HG03025 (cell line): ENCODE measurements around the gene ATP6V0E1.
A peak's percentile ranks its signal among the peaks of the same experiment; 100 is the strongest.
"Not testable (repeated sequence)": the region's sequence is repeated elsewhere in the genome, so short reads cannot be mapped to it uniquely, and the experiment has no call there.

Experiments used
- ATAC-seq: cut with Tn5 transposase; IDR thresholded peaks from one replicate; pipeline ENCODE4 v1.9.1; 2021; ENCODE audit warnings: mild to moderate bottlenecking, moderate library complexity; ENCODE audit not compliant: unreplicated experiment, low FRiP score

ATP6V0E1 gene

DNA sequence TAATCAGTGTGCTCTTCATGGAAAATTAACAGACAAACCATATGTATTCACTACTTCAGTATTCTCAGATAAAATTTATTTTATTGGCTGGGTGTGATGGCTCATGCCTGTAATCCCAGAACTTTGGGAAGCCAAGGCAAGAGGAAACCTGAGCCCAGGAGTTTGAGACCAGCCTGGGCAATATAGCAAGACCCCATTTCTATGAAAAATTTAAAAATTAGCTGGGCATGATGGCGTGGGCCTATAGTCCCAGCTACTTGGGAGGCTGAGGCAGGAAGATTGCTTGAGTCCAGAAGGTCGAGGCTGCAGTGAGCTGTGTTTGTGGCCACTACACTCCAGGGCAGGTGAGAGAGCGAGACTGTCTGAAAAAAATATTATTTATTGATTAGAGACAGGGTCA is 49.2 kb downstream of the ATP6V0E1 start:
- ATAC-seq: no peak

DNA sequence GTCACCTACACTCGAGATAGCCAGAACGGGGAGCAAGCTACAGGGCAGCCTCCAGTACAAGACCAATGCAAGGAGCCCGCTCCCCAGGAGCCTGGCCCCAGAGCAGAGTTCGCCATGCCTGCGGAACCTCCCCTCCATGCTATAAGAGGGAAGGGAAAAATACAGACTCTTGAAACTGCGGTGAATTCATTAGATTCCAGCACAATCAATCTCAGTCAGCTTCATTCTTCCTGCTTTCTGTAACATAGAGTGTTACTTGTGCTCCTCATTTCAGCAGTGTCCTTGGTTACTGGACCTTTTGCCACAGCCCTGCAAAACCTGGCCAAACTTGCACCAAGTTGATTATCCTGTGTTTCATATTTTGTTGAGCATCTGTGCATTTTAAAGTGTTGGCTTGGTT is 50.4 kb downstream of the ATP6V0E1 start:
- no peak for ATAC-seq

DNA sequence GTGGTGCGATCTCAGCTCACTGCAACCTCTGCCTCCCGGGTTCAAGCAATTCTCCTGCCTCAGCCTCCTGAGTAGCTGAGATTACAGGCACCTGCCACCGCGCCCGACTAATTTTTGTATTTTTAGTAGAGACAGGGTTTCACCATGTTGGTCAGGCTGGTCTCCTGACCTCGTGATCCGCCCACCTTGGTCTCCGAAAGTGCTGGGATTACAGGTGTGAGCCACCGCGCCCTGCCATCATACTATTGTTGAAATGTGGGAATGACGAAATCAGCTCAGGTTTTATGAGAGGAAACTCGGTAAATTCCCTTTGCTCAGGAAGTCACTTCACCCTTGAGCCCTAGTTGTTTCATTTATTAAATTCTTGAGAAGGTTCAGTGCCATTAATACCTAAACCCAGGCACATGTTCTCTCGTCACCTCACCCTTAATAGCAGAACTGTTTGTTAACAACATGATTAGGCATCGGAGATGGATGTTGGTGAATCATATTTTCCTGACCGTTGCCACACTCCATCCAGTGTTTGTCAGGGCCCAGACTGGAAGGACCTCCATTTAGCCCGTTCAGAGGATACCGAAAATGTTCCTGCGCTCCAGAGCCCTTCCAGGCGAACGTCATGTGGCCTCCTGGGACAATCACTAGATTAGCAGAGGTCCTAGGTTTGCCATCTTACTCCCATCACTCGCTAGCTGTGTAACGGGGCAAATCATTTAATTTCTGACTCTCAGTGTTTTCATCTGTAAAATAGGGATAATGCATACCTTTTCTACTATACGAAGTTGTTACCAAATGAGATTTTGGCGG is 52.5 kb downstream of the ATP6V0E1 start:
- ATAC-seq: peak; percentile 39

DNA sequence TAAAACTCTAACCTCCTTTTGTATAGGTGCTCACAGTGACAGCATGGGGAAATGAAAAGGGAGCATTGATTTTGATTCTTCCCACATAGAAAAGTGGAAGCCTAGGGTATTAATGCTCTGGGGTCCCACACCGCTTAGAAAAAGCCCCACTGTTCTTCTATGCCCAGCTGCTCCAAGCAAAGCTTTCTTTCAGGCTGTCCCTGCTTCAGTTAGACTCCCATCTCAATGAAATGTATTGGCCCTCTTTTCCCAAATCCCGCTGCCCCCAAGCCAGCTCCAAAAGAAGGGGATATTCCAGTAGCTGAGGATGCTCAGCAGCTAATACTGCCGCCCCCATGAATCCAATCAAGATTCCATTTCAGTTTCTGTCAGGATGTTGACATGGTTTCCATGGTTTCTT is 55.6 kb downstream of the ATP6V0E1 start:
- ATAC-seq: no peak

DNA sequence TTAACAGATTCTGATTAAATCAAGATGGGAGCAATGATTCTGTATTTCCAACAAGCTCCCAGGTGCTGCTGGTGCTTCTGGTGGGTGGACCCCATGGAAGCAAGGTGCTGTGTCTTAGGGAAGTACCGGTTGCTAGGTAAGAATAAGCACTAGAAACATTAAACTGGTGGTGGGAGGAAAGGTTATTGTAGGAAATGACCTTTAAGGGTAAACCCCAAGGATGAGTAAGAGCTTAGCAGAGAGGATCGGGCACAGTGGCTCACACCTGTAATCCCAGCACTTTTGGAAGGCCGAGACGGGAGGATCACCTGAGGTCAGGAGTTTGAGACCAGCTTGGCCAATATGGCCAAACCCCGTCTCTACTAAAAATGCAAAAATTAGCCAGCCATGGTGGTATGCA is 56.4 kb downstream of the ATP6V0E1 start:
- ATAC-seq: no peak

DNA sequence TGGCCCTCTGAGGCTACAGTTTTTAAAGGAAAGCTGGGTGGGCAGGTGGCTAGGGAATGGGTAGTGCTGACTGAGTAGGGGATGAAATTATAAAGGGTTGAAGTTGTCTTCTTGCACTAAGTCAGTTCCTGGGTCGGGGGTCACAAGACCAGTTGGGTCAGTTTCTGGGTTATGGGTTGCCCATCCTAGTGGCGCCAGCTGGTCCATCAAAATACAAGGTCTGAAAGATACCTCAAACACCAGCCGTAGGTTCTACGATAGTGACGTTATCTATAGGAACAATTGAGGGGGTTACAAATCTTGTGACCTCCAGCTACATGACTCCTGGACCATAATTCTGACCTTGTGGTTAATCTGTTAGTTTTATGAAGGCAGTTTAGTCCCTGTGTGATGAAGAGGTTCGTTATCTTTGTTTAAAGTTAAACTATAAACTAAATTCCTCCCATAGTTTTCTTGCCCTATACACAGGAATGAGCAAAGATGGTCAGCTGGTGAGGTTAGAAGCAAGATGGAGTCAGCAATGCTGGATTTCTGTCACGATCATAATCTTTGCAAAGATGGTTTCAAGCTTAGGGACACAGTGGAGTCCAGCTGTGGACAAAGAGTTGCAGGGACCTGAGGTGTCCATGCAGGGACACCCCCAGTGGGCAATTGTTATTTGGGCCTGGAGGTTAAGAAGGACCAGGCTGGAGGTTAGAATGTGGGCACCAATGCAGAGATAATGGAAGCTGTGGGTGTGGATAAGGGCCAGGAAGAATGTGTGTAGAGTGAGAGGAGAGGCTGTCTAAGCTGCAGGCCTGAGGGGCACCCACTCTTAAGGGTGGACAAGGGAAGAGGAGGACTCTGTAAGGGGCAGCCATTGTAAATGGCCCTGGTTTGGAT is 58.6 kb downstream of the ATP6V0E1 start:
- no peak for ATAC-seq

DNA sequence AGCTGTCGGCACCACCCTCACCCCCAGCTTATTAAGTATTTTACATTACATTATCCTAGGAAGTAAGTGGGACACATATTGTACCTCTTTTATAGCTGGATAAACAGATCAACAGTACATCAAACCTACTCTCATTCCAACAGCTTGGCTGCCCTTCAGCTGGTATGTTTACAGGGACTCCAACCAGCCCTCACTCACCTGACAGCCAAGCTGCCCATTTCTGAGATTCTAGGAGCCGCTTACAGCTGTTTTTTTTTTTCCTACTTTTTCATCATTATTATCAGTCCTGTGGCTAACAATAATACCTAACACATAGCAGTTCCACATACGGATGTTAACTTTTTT is 59.2 kb downstream of the ATP6V0E1 start:
- ATAC-seq: no peak

DNA sequence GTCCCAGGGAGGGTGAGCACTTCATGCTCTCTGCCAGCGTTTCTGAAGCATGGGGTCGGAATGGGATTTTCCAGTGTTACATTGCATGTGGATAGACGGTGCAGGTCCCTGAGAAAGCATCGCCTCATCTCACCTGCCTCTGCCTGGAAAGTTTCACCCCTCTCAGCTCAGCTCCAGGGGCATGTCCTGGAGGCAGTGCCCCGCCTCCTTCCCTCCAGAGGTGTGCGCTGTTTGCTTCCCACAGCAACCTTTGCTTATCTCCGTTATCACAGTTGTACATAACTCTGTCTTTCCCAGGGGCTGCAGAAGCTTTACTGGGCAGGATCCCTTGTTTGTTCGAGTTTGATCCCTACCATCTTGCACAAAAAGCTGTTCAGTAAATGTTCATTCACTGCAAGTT is 61.9 kb downstream of the ATP6V0E1 start:
- ATAC-seq: no peak

DNA sequence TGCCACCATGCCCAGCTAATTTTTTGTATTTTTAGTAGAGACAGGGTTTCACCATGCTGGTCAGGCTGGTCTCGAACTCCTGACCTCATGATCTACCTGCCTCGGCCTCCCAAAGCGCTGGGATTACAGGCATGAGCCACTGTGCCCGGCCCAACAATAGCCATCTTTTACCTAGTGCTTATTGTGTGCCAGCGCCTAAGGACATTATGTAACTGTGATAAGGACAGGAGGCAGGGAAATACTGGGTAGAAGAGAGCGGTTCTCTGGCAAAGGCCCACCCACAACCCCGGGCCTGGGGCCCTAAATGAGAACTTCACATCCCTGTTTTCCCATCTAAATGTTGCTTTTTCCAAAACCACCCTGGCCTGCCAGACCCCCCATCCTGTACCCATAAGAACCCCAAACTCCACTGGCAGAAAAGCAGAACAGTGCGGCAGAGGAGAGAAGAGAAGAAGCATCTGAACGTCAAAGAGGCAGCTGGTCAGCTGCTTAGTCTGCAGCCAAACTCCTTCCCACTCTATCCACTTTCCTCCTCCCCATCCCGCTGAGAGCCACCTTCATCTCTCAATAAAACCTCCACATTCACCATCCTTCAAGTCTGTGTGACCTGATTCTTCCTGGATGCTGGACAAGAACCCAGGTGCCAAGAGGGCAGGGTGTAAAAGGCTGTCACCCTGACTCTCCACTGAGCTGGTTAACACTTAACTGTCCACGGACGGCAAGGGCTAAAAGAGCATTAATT is 63.7 kb downstream of the ATP6V0E1 start:
- ATAC-seq: not testable (repeated sequence)

DNA sequence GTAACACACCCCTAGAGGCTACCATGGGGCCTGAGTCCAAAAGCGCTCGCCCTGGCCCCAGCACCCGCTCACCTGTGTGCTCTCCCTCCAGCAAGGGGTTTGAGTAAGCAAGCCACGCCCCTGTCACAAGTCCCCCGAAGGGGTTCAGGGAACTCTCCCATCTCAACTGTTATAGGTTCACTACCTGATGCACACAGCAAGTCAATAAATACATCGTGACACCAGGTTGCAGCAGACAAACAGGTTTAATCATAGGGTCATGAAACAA is 64.2 kb downstream of the ATP6V0E1 start:
- ATAC-seq: no peak

DNA sequence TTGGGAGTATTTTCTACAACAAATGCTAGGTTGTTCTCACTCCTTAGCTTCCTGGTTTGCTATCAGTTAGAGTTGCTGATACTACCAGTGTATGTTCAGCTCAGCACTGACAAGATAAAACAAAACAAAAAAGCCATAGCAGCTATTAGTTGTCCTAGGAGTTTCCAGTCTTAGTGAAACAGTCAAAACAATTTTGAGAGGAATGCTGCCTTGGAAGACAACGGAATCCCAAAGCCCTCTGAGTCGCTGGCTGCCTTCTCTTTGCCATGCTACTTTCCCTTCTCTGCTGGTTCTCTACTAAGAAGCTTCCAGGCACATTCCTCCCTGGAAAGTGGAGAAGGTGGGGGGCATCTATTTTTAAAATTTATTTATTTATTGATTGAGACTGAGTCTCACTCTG is 67.2 kb downstream of the ATP6V0E1 start:
- ATAC-seq: no peak

DNA sequence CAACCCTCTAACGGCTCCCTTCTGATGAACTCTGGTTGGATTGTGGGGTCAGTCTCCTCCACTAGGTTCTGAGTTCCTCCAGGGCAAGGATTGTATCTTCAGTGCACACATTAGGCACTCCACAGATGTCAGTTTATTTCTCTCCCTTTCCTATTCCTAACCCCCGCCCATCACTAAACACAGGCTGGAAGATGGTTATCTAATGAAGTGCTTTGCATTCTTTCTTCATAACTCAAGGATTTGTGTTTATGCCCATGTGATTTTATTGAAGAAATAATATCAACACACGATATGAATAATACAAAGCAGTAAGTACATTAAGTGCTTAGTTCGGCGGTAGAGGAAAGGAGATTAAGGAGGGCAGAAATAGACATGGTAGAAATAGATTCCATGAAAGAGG is 68.2 kb downstream of the ATP6V0E1 start:
- ATAC-seq: no peak

DNA sequence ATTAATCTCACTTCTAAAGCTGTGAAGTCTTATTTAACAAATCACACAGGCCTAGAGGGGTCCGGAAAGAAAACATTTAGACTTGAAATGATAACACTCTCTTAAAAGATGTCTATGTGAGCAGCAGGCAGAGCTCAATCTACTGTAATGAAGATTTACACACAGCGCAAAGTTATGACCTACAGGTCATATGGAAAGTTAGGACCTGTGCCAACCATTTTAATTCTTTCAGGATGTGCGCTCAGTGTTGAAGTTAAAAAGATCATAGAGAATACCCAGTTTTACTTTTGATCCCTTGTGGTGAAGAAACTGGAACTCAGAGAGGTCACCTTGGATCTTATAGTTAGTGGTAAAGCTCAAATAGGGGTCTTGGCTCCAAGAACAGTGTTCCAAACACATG is 69.5 kb downstream of the ATP6V0E1 start:
- no peak for ATAC-seq

DNA sequence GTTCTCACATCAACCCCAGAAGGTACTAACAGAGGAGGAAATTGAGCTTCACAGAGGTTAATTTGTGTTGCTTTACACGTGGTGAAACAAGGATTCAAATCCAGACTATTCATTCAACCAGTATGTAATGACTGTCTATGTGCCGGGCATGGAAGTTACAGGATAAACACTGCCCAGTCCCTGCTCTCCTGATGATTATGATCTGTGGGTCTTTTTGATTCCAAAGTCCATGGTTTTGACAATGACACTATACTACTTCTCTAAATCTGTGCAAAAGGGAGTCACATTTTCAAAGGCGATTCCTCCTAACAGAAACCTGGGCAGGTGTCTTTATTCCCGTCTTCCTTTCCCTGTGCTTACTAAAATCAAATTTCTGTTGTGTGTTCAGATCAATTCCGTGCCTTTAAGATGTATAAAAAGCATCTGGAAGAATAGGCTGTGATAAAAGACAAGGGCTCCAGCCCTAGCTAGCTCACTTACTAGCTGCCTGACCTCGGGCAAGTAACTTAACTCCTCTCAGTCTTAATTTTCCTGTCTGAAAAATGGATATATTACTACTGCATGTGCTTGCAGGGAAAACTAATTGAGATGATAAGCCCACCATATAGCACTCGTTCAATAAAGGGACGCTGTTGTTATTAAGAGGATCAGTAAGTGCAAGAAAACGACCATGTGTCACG is 71.6 kb downstream of the ATP6V0E1 start:
- no peak for ATAC-seq

DNA sequence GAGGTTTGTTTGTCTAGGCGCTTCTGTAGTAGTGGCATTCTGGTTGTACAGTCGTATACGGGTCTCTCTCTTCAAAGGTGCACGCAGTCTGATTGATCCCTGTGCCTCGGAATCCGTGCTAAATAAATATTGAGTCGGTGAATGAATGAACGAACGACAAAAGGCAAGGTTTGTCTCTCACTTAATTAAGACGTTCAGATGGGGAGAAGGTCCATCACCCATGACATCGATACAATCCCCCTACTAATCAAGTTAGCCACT is 72.1 kb downstream of the ATP6V0E1 start:
- ATAC-seq: peak; percentile 0

DNA sequence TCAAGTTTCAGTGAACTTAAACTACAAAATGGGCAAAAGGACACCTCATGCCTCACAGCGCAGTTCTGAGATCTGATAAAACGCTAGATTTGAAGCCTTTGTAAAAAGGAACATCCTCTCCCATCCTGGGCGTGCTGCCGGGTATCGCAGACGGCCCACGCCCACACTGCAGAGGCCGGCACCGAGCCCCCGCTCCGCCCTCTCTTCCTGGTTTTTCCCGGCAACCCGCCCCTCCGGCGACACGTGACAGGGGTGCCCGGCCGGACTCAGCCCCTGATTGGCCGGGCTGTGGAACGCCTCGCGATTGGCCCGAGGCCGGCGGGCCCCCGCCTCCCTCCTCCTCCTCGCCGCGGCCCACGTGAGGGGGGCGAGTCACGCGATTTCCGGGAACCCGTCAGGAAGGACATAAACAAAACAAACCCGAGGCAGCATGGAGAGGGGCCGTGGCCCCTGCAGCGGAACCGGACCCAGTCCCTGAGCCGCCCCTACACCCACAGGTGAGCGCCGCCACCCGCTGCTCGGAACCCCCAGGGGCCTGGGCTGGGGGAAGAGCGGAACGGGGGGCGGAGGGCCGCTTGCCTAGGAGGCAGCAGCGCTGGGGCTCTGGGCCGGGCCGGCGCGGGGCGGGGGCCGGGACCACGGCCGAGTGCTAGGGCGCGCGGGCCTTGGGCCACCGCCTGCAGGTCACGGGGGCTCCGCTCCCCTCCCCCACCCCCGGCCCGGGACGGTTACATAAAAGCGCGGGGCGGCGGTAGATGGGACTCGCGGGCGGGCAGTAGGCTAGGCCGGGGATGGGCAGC is 72.6 kb downstream of the ATP6V0E1 start, which contains the start of gene CREBRF:
CREBRF (plus strand) TSS at position 370 of the 800 bp plus-strand sequence. CDS start 24,424 bp downstream, outside the sequence.
- peak; percentile 72 for ATAC-seq

DNA sequence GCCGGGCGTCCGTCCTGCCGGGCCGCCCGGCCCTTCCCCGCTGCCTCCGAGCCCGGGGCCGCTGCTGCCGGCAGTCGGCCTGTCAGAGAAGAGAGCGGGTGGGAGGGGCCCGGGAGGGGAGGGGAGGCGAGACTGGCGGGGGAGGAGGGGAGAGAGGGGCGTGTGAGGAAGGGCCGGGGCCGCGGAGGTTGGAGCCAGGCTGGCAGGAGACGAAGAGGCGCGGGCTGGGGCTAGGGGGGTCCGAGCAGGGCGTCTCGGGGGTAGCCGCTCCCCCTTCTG is 73.2 kb downstream of the ATP6V0E1 start:
- peak; percentile 30 for ATAC-seq

DNA sequence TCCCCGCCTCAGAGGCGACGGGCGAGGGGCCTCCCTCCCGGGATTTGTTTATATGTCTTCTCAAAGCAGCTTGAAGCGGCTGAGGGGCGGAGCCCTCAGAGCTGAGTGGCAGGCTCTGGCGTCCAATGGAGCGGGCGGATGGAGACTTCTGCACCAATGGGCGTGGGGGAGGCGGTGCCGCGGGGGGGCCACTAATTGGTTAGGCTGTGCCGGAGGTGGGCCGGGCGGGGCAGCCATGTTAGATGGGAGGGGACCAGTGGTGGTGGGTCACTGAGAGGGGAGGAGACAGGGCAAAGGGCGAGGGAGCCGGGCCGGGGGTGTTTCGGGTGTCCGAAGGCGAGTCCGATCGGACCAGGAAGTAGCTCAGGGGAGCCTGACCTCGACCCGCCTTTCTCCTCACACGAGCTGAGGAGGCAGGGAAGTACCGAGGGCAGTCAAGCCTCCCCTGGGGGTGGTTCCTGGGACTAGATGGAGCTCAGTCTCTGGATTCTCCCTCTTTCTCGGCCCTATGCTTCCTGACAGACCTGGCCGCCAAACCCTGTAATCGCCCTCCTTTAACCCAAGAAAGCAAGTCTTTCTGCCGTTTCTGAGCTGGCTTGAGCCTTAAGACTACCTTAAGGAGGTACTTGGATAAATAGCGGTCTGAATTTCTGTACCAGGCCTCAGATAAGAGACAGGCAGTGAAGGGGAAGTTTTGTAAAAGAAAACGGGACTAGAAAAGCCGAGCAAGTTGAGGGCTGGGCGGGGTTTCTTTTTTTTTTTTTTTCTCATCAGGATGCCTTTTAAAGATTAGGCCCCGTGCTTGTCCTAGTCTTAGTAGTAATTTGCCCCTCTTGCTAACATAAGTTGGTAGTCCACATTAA is 73.7 kb downstream of the ATP6V0E1 start:
- ATAC-seq: peak; percentile 78

DNA sequence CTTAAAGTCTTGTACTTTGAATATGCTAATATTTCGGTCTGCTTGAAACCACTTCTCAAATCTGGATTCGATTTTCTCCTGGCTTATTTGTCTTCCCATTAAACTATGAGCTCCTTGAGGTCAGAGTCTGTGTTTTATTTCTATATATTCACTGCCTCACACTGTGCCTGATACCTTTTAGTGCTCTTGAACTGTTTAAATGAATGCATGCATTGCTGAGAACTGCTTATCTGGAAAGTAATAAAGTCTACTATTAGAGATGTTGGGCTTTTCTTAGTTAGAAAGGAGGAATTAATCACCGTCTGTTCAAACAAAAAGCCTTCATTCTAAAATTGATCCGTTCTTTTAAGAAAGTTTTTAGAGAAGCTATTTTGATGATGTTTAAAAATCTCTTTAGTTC is 78.6 kb downstream of the ATP6V0E1 start:
- no peak for ATAC-seq

DNA sequence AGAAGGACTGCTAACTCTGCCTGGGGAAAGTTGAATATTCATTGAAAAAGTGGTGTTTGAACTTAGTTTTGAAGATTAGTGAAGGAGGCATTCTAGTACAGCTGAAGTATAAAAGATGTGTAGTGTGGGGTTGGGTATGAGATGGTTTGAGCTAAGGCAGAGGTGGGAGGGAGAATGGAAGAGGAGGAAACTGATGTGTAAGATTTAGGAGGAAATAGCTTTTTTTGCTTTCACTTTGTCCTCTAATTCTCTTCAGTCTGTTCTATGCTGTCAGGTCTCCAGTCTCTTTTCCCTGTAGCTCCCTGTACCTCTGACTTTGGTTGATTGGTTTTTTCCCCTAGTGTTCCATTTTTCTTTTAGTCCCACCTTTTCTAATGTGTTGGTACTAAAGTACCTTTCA is 81.6 kb downstream of the ATP6V0E1 start:
- ATAC-seq: no peak
